HL-60 (cell line): ENCODE data around the gene GOLT1B.

Experiments used
- CTCF ChIP-seq: IDR thresholded peaks from one replicate; pipeline ENCODE4 v1.5.1; 2011; ENCODE audit warnings: low read length, control low read depth, inconsistent platforms; ENCODE audit not compliant: insufficient read depth
- GABPA ChIP-seq: IDR thresholded peaks from 2 replicates; pipeline ENCODE4 v1.6.1; 2012; ENCODE audit warnings: low read depth

GRCh38 chr12:21558100-21558679, 56.6 kb downstream of the GOLT1B start:
- TF ChIP-seq CTCF (no peak), GABPA (no peak)
